Esophagus muscularis mucosa (tissue), 4 donors: ENCODE results near the gene PAPSS1.
"Not testable (repeated sequence)": the region's sequence is repeated elsewhere in the genome, so short reads cannot be mapped to it uniquely, and the experiment has no call there.

Source experiments
- EP300 ChIP-seq: sonication (generic); formaldehyde crosslinking; IDR thresholded peaks from one replicate; pipeline ENCODE4 v1.6.1; 2017; ENCODE audit warnings: antibody characterized with exemption
- POLR2A ChIP-seq: fragments of 450-650 bp; IDR thresholded peaks from one replicate; pipeline ENCODE4 v1.6.1; 2017; ENCODE audit warnings: antibody characterized with exemption, moderate library complexity, mild to moderate bottlenecking, low read depth
- TF ChIP-seq, protein P1 (sequence below), 3 experiments: fragments of 200-600 bp in 2 of 3; fragments of 450-650 bp in 1 of 3; sonication (generic) in 2 of 3; IDR thresholded peaks; one replicate each; pipeline ENCODE4 v1.5.1; 2017 to 2019; ENCODE audit warnings: antibody characterized with exemption in 3 of 3, mild to moderate bottlenecking in 2 of 3, moderate library complexity in 1 of 3

- TF ChIP-seq, protein P1, sequence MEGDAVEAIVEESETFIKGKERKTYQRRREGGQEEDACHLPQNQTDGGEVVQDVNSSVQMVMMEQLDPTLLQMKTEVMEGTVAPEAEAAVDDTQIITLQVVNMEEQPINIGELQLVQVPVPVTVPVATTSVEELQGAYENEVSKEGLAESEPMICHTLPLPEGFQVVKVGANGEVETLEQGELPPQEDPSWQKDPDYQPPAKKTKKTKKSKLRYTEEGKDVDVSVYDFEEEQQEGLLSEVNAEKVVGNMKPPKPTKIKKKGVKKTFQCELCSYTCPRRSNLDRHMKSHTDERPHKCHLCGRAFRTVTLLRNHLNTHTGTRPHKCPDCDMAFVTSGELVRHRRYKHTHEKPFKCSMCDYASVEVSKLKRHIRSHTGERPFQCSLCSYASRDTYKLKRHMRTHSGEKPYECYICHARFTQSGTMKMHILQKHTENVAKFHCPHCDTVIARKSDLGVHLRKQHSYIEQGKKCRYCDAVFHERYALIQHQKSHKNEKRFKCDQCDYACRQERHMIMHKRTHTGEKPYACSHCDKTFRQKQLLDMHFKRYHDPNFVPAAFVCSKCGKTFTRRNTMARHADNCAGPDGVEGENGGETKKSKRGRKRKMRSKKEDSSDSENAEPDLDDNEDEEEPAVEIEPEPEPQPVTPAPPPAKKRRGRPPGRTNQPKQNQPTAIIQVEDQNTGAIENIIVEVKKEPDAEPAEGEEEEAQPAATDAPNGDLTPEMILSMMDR (IDR thresholded peaks at IDR 0.05), result not testable (repeated sequence)
- TF ChIP-seq EP300, POLR2A: not testable (repeated sequence)
Observed at GRCh38 chr4:107726131-107726925, 6.3 kb upstream of the PAPSS1 start.
